Measurements from ENCODE around the gene N4BP2.
A peak's percentile ranks its signal among the peaks of the same experiment; 100 is the strongest.

Gene N4BP2

GRCh38 chr4:40178672-40179071 is 122.0 kb downstream of the N4BP2 start:
- WGBS (ENCODE audit: insufficient coverage), result 97% methylated on average over 5 of the region's 5 CpGs
- ChIA-PET CTCF (interaction anchor here (0.8 to 1.3 kb wide), 2 partner anchors 73 to 138 kb away, joined by 4 read pairs; no protein-coding TSS in a partner anchor), POLR2A (no interaction called here)
- H3K27me3 ChIP-seq (replicated peaks in 2 of 5; ENCODE audit: control insufficient read depth in 4 of 5, insufficient read depth in 5 of 5, low read length in 4 of 5), result no peaks in the 10 kb centered on the region
- no peak overlapping the region for H3K4me3 ChIP-seq (ENCODE audit: control insufficient read depth in 1 of 7, extremely low read depth in 1 of 7, insufficient read depth in 4 of 7, low read depth in 2 of 7, low read length in 6 of 7)
- H3K4me1 ChIP-seq (ENCODE audit: control extremely low read depth in 1 of 4, control insufficient read depth in 4 of 4, insufficient read depth in 4 of 4, low read length in 3 of 4), result peaks cover 0 to 10% (median 3%) of the 10 kb centered on the region in 4 experiments
- no peak overlapping the region for H3K27ac ChIP-seq (ENCODE audit: insufficient read depth in 1 of 2, low read depth in 1 of 2, low read length in 2 of 2, poor library complexity in 1 of 2, severe bottlenecking in 2 of 2)
- H3K9me3 ChIP-seq (ENCODE audit: control extremely low read depth in 1 of 5, control insufficient read depth in 4 of 5, insufficient read depth in 2 of 5, low read depth in 1 of 5, low read length in 4 of 5), result no peaks in the 10 kb centered on the region
- DNase-seq, result no peak
- no peaks in the 10 kb centered on the region for H3K36me3 ChIP-seq (ENCODE audit: control insufficient read depth in 4 of 4, insufficient read depth in 4 of 4, low read length in 3 of 4)

GRCh38 chr4:40179360-40179759 is 122.7 kb downstream of the N4BP2 start:
- H3K27ac ChIP-seq (ENCODE audit: insufficient read depth in 1 of 2, low read depth in 1 of 2, low read length in 2 of 2, poor library complexity in 1 of 2, severe bottlenecking in 2 of 2), result no peak overlapping the region
- no peaks in the 10 kb centered on the region for H3K9me3 ChIP-seq (ENCODE audit: control extremely low read depth in 1 of 5, control insufficient read depth in 4 of 5, insufficient read depth in 2 of 5, low read depth in 1 of 5, low read length in 4 of 5)
- no CpG with 5 or more reads among the region's 1 CpG for WGBS (ENCODE audit: insufficient coverage)
- peaks cover 0 to 14% (median 4%) of the 10 kb centered on the region in 4 experiments for H3K4me1 ChIP-seq (ENCODE audit: control extremely low read depth in 1 of 4, control insufficient read depth in 4 of 4, insufficient read depth in 4 of 4, low read length in 3 of 4)
- no peak overlapping the region for H3K4me3 ChIP-seq (ENCODE audit: control insufficient read depth in 1 of 7, extremely low read depth in 1 of 7, insufficient read depth in 4 of 7, low read depth in 2 of 7, low read length in 6 of 7)
- no peaks in the 10 kb centered on the region for H3K27me3 ChIP-seq (replicated peaks in 2 of 5; ENCODE audit: control insufficient read depth in 4 of 5, insufficient read depth in 5 of 5, low read length in 4 of 5)
- POLR2A ChIA-PET, result no interaction called here
- no peaks in the 10 kb centered on the region for H3K36me3 ChIP-seq (ENCODE audit: control insufficient read depth in 4 of 4, insufficient read depth in 4 of 4, low read length in 3 of 4)
- DNase-seq, result no peak
- CTCF ChIA-PET, result interaction anchor here (0.8 to 1.3 kb wide), 2 partner anchors 74 to 138 kb away, joined by 4 read pairs; no protein-coding TSS in a partner anchor

GRCh38 chr4:40180356-40180755 is 123.7 kb downstream of the N4BP2 start:
- no CpG with 5 or more reads among the region's 1 CpG for WGBS (ENCODE audit: insufficient coverage)
- ChIA-PET CTCF (no interaction called here), POLR2A (no interaction called here)
- DNase-seq, result peak in 2 of 3 donors; percentile 77 to 82
- H3K27ac ChIP-seq (ENCODE audit: insufficient read depth in 1 of 2, low read depth in 1 of 2, low read length in 2 of 2, poor library complexity in 1 of 2, severe bottlenecking in 2 of 2), result no peak overlapping the region
- H3K4me1 ChIP-seq (ENCODE audit: control extremely low read depth in 1 of 4, control insufficient read depth in 4 of 4, insufficient read depth in 4 of 4, low read length in 3 of 4), result peaks cover 0 to 17% (median 4%) of the 10 kb centered on the region in 4 experiments
- H3K27me3 ChIP-seq (replicated peaks in 2 of 5; ENCODE audit: control insufficient read depth in 4 of 5, insufficient read depth in 5 of 5, low read length in 4 of 5), result no peaks in the 10 kb centered on the region
- H3K36me3 ChIP-seq (ENCODE audit: control insufficient read depth in 4 of 4, insufficient read depth in 4 of 4, low read length in 3 of 4), result no peaks in the 10 kb centered on the region
- no peaks in the 10 kb centered on the region for H3K9me3 ChIP-seq (ENCODE audit: control extremely low read depth in 1 of 5, control insufficient read depth in 4 of 5, insufficient read depth in 2 of 5, low read depth in 1 of 5, low read length in 4 of 5)
- no peak overlapping the region for H3K4me3 ChIP-seq (ENCODE audit: control insufficient read depth in 1 of 7, extremely low read depth in 1 of 7, insufficient read depth in 4 of 7, low read depth in 2 of 7, low read length in 6 of 7)

DNA sequence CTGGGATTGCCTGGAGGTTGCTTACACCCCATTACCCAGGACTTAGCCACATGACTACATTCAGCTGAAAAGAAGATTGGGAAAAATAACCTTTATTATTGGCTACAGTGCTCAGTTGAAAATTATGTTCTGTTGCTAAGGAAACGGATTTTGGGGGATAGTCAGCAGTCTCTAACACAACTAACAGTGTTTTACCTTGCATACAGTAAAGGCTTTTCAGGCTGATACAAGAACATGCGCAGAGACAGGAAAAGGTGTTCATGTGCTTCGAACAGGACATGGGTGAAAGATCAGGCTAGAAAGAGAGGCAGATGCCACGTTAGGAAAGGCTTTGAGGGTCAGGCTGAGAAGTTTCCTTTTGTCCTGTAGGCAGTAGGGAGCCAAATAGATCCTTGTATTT is 125.4 kb downstream of the N4BP2 start:
- 77% methylated on average over 4 of the region's 4 CpGs for WGBS (ENCODE audit: insufficient coverage)
- ChIA-PET CTCF (interaction anchor here (1.1 to 1.8 kb wide), 3 partner anchors 13 to 128 kb away, joined by 3 to 5 read pairs (median 4); no protein-coding TSS in a partner anchor), POLR2A (no interaction called here)

DNA sequence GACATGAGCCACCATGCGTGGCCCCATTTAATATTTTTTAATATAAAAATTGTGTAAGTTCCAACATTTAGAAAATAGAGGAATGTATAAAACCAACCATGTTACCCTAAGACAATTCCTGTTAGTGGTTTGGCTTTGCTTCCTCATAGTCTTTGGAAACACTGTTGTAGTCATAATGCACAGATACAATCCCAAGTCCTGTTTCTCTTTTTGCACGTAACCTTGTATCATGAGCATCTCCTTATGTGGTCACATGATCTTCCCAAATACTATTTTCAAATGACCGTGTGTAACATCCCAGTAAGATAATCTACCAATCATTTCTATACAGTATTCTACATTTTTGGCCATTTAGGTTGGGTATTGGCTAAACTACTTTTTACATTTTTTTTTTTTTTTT is 126.3 kb downstream of the N4BP2 start:
- DNase-seq, result peak in 1 of 3 donors; percentile 12
- no peak overlapping the region for H3K4me3 ChIP-seq (ENCODE audit: control insufficient read depth in 1 of 7, extremely low read depth in 1 of 7, insufficient read depth in 4 of 7, low read depth in 2 of 7, low read length in 6 of 7)
- no peaks in the 10 kb centered on the region for H3K9me3 ChIP-seq (ENCODE audit: control extremely low read depth in 1 of 5, control insufficient read depth in 4 of 5, insufficient read depth in 2 of 5, low read depth in 1 of 5, low read length in 4 of 5)
- no peaks in the 10 kb centered on the region for H3K36me3 ChIP-seq (ENCODE audit: control insufficient read depth in 4 of 4, insufficient read depth in 4 of 4, low read length in 3 of 4)
- 100% methylated on average over 1 of the region's 3 CpGs for WGBS (ENCODE audit: insufficient coverage)
- H3K27me3 ChIP-seq (replicated peaks in 2 of 5; ENCODE audit: control insufficient read depth in 4 of 5, insufficient read depth in 5 of 5, low read length in 4 of 5), result no peaks in the 10 kb centered on the region
- H3K4me1 ChIP-seq (ENCODE audit: control extremely low read depth in 1 of 4, control insufficient read depth in 4 of 4, insufficient read depth in 4 of 4, low read length in 3 of 4), result peaks cover 0 to 26% (median 6%) of the 10 kb centered on the region in 4 experiments
- no peak overlapping the region for H3K27ac ChIP-seq (ENCODE audit: insufficient read depth in 1 of 2, low read depth in 1 of 2, low read length in 2 of 2, poor library complexity in 1 of 2, severe bottlenecking in 2 of 2)
- ChIA-PET POLR2A (no interaction called here), CTCF (interaction anchor here (1.0 to 1.8 kb wide), 2 partner anchors 15 to 125 kb away, joined by 3 to 5 read pairs; no protein-coding TSS in a partner anchor)

More for the DNA sequence above, 125.4 kb downstream of the N4BP2 start:
- H3K27me3 ChIP-seq (replicated peaks in 2 of 5; ENCODE audit: control insufficient read depth in 4 of 5, insufficient read depth in 5 of 5, low read length in 4 of 5), result no peaks in the 10 kb centered on the region
- no peak for DNase-seq
- no peak overlapping the region for H3K27ac ChIP-seq (ENCODE audit: insufficient read depth in 1 of 2, low read depth in 1 of 2, low read length in 2 of 2, poor library complexity in 1 of 2, severe bottlenecking in 2 of 2)
- no peak overlapping the region for H3K4me3 ChIP-seq (ENCODE audit: control insufficient read depth in 1 of 7, extremely low read depth in 1 of 7, insufficient read depth in 4 of 7, low read depth in 2 of 7, low read length in 6 of 7)
- H3K4me1 ChIP-seq (ENCODE audit: control extremely low read depth in 1 of 4, control insufficient read depth in 4 of 4, insufficient read depth in 4 of 4, low read length in 3 of 4), result peaks cover 0 to 26% (median 6%) of the 10 kb centered on the region in 4 experiments
- H3K36me3 ChIP-seq (ENCODE audit: control insufficient read depth in 4 of 4, insufficient read depth in 4 of 4, low read length in 3 of 4), result no peaks in the 10 kb centered on the region
- no peaks in the 10 kb centered on the region for H3K9me3 ChIP-seq (ENCODE audit: control extremely low read depth in 1 of 5, control insufficient read depth in 4 of 5, insufficient read depth in 2 of 5, low read depth in 1 of 5, low read length in 4 of 5)

- Histone ChIP-seq H3K36me3 (ENCODE audit: control insufficient read depth in 4 of 4, insufficient read depth in 4 of 4, low read length in 3 of 4) (no peaks in the 10 kb centered on the region), H3K9me3 (ENCODE audit: control extremely low read depth in 1 of 5, control insufficient read depth in 4 of 5, insufficient read depth in 2 of 5, low read depth in 1 of 5, low read length in 4 of 5) (no peaks in the 10 kb centered on the region), H3K4me1 (ENCODE audit: control extremely low read depth in 1 of 4, control insufficient read depth in 4 of 4, insufficient read depth in 4 of 4, low read length in 3 of 4) (peaks cover 0 to 26% (median 6%) of the 10 kb centered on the region in 4 experiments), H3K27me3 (replicated peaks in 2 of 5; ENCODE audit: control insufficient read depth in 4 of 5, insufficient read depth in 5 of 5, low read length in 4 of 5) (no peaks in the 10 kb centered on the region), H3K4me3 (ENCODE audit: control insufficient read depth in 1 of 7, extremely low read depth in 1 of 7, insufficient read depth in 4 of 7, low read depth in 2 of 7, low read length in 6 of 7) (no peak overlapping the region), H3K27ac (ENCODE audit: insufficient read depth in 1 of 2, low read depth in 1 of 2, low read length in 2 of 2, poor library complexity in 1 of 2, severe bottlenecking in 2 of 2) (no peak overlapping the region)
- peak in 1 of 3 donors; percentile 22 for DNase-seq
- WGBS (ENCODE audit: insufficient coverage), result 74% methylated on average over 8 of the region's 12 CpGs
- POLR2A ChIA-PET, result interaction anchor here (0.6 kb wide), 1 partner anchor 51 kb away, joined by 5 read pairs; no protein-coding TSS in a partner anchor
- CTCF ChIA-PET, result interaction anchor here (1.0 to 3.8 kb wide), 4 partner anchors 12 to 124 kb away, joined by 3 to 10 read pairs (median 4); no protein-coding TSS in a partner anchor
Observed at GRCh38 chr4:40183615-40184411, 127.2 kb downstream of the N4BP2 start.
